LoVo (cell line): ENCODE data around the gene CROCC2.
A peak's percentile ranks its signal among the peaks of the same experiment; 100 is the strongest.
"Not testable (repeated sequence)": the region's sequence is repeated elsewhere in the genome, so short reads cannot be mapped to it uniquely, and the experiment has no call there.

Source experiments
- DNase-seq: peaks from one replicate; pipeline ENCODE4 v3.0.0-alpha.2; 2016; ENCODE audit warnings: low spot score

Gene CROCC2

DNA sequence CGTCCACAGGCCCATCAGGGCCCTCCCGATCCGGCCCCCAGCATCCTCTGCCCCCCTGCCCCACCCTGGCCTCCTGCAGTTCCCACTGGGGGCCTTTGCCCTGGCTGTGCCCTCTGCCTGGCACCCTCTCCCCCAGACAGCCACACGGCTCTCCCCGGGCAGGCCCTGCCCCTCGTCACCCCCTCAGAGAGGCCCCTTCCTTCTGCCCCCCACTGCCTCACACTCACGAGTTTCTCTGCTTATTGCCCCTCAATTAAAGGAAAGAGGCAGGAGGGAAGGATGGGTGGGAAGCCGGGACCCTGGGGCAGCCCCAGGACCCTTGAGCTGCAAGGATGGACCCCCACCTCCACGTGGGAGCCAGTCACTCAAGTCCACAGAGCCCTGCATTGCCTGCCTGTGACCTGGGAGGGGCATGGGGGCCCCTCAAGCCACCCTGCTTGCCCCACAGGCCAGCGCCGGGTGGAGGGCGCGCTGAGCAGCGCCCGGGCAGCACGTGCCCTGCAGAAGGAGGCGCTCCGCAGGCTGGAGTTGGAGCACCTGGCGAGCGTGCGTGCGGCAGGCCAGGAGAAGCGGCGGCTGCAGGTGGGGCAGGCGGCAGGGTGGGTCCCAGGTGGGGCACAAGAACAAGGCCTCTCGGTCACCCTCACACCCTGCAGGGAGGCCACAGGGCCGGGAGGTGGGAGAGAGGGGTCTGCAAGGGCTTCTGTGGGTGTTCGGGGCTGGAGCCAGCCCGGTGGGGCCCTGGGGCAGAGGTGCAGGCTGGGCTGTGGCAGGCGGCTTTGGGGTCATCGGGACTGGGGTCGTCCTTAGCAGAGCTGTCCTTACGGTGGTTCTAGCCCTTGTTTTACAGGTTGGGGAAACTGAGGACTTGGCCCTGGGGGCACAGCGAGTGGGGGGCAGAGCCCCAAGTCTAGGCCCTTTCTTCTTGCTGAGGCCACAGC is 61.8 kb downstream of the CROCC2 start:
- DNase-seq, result no peak

DNA sequence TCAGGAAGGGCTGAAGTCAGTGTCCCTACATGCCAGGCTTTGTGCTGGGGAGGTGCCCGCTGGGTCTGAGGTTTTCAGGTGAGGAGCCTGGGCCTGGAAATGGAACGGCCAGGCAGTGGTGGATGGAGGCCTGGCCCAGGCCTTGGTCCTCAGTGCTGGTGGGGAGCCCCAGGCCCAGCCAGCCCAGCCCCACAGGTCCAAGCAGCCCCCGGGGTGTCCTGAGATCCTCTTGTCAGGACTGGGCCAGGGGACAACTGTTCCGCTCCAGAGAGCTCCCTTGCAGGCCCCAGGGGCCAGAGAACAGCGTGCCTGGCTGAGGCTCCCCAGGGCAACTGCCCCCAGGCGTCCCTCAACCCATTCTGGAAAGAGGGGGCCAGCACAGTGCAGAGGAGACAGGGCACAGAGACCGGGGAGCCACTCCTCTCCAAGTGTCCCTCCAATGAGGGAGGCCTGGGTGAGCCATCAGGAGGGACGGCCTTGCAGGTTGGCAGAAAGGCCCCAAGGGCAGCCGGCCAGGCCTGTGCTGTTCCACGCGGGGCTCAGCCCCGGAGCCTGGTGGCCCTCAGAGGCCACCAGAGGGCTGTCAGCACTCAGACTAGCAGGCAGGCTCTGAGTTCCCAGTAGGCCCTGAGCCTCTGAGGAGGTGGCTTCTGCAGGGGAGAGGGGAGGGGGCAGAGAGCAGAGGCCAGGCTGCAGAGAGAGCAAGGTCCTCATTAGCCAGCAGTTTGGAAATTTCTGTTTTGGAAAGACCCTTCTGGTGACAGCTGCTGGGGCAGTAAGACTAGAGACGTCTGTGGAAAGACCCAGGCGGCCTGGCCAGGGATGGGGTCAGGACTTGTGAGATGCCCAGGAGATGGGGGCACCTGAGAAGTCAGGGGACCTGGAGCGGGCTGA is 62.8 kb downstream of the CROCC2 start:
- DNase-seq, result no peak

DNA sequence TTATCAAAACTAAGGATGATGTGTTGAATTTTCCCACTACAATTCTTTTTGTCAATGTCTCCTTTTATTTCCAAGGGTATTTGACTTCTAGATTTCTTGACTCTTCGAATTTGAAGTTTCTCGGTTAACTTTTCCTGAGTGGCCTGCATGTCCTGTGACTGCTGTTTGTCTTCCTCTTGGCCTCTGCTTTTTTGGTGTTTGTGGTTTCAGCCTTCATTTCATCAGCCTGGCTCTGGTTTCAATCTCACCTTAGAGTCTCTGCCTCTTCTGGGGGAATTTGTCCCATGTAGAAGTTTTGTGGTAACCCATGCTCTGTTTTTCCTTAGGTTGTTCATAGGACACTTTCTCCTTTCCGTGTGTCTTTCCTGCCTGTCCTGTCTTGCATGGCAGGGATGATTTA is 64.0 kb downstream of the CROCC2 start:
- DNase-seq, result no peak

DNA sequence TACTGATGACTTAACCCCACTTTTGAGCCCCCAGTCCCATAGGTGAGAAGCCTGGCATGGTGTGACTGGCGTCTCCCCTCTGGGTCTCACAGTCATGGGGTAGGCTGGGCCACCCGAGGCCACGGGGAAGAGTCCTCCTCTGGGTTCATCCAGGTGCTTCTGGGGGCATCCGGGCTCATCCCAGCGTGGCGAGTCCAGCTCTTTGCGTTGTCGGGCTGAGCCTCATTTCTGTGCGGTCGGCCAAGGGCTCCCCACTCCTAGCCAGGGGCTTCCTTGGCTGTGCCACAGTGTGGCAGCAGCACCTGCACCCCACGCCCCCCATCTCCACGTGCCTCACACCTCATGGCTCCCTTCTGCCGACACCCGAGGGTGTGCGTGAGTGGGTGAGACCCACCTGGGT is 64.7 kb downstream of the CROCC2 start:
- no peak for DNase-seq

DNA sequence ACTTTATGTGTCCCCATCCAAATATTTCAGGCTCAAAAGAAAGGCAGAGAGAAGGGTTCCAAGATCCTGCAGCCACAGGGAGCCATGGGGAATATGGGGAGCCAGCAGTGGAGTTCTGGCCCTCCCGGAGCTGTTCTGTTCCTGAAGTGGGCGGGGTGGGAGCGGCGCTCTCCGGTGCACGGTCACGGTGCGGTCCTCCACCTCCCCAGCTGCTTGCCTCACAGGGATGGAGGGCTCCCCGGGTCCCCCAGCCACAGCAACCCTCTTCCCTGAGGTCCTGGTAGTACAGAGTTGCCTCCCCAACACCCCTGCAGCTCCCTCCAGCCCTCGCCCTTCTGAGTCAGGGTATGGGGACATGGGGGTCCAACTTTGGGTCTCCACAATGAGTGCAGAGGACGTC is 66.1 kb downstream of the CROCC2 start:
- DNase-seq, result no peak

DNA sequence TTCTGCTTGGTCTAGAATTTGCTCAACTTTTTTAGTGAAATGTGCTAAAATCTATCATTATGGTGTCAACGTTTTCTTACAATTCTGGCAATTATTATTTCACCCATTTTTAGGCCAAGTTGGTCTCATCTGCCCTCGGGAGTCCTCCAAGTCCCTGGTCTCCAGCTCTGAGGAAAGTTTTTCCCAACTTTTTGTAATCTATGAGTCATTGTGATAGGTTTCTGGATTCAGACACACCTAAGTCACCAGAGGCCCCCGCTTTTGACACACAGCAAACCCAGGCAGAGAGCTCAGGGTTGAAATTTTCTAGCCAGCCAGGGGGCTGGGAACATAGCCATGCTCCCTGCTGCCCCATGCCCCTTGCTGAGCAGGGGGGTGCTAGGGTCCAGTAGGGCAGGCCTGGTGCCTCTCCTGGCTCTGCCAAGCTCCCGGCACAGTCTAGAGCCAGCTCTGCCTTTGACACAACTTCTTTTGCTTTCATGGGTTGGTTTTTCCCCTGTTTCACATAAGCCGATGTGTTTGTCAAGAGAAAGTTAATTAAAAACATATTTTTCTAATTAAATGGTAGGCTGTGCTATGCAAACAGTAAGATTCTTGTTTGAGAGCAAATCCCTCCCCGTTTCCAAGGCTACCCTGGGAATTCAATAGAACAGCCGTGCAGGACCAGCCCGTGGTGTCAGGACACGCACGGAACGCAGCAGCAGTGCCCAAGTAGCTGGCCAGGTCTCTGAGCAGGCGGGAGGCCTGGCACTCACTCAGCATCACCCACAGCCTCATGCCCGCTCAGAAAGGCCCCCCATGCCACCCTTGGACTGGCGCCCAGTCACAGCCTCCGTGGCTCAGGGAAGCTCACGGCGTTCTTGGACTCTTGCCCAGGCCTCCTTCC is 66.7 kb downstream of the CROCC2 start:
- DNase-seq, result no peak

DNA sequence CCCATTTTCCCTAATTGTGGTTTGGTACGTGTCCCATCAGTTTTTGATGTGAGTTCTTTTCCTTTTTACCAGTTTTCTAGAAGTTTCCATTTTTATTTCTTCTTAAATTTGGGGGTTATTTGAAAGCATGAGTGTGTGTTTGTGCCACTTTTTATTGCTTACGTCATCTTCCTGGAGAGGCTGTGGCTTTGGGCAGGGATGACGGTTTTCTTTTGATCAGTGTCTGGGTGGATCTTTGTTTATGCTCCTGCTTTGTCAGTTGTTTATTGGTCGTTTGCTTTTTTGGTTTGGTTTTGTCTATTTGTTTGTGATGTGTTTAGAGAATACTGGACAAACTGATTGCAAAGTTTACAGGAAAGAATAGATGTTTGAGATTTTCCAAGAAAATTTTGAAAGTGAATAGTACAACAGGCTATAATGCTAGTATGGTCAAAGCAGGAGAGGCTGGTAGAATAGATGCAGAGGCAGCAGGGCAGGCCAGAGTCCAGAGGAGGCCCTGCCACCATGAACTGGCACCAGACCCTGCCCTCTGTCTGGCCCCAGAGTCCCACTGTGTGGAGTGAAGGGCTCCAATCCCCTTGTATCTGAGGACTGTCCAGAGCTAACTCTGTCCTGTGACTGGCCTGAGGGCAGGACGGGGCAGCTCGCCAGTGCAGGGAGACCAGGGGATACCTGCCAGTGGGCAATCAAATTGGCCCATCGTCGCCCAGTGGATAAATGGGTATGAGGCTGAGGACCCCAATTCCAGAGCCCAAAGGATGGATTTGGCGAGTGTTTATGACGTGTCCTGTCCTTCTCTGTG is 68.8 kb downstream of the CROCC2 start:
- no peak for DNase-seq

DNA sequence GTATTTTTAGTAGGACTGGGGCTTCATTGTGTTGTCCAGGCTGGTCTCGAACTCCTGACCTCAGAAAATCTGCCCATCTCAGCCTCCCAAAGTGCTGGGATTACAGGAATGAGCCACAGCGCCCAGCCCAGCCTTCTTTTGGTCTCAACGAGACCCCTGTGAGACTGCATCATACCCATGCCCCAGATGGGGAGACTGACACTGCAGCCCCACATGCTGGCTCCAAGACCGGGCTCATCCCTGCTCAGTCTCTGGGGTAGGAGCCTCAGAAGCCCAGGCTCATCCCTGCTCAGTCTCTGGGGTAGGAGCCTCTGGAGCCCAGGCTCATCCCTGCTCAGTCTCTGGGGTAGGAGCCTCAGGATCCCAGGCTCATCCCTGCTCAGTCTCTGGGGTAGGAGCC is 69.8 kb downstream of the CROCC2 start:
- not testable (repeated sequence) for DNase-seq

DNA sequence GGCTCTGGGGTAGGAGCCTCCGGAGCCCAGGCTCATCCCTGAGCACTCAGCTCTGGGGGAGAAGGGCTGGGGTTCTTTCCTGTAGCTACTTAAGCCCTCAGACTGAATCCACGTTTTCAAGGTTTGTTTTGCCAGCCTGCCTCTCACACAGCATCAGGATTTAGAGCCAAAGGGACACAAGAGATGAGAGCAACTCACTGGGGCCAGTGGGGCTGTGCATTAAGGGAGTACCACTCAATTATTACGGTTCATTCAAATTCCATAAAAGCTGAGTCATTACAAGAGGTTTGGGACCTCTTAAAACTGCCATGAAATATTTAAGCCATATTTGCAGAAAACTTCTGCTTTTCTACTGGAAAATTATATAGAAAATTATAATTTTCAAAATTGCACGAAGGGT is 75.1 kb downstream of the CROCC2 start:
- no peak for DNase-seq

DNA sequence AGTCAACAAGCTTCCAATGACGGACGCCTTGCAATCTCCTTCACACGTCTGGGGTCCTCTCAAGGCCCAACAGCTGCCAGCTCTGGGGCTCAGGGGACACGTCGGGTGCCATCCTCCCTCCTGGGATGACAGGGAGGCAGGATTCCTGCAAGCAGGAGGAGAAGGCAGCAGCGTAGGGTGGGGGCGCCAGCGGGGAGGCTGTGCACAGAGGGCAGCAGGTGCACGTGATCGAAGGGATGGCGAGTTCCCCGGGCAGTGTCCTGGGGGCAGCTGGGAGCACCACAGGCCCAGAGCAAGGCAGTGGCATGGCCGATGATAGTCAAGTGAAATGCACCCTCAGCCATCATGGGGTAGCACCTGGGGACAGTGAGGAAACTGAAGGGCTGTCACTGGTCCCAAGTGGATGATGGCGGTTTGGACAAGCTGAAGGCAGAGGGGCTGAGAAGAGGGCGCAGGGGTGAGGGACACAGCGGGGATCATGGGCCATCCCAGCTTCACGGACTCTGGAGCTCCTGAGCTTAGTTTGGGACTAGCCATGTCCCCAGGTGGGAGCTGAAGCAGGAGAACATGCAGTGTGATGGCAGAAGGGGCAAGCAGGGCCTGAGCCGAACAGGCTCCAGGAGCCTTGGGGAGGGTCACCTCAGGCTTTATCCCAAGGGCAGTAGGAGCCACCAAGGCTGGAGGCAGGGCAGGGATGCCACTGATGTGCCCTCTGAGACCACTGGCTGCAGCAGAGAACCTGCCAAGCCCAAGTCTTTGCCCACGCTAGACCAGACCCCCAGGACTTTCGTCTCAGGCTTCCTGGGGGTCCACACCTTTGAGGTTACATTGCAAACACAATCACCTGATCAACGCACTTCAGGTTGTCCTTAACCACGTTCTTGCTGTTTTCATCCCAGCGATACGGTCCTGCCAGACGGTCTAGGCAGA is 76.0 kb downstream of the CROCC2 start:
- no peak for DNase-seq

DNA sequence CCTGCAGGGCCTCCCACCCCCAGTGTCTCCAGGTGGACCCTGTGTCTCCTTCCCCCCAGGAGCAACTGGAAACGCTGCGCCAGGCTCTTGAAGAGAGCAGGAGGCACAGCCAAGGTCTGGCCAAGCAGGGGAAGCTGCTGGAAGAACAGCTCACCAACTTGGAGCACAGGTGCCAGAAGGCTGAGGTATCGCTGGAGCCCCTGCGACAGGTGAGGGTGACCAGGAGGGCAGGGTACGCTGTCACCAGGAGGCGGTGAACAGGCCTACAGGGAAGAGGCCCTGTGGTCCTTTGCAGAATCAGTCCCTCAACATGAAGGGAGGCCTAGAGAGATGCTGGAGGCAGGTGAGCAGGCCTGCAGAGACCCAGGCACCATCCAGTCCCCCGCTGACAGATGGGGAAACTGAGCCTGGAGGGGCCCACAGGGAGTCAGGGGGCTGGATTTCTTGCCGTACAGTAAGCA is 76.7 kb downstream of the CROCC2 start:
- no peak for DNase-seq

DNA sequence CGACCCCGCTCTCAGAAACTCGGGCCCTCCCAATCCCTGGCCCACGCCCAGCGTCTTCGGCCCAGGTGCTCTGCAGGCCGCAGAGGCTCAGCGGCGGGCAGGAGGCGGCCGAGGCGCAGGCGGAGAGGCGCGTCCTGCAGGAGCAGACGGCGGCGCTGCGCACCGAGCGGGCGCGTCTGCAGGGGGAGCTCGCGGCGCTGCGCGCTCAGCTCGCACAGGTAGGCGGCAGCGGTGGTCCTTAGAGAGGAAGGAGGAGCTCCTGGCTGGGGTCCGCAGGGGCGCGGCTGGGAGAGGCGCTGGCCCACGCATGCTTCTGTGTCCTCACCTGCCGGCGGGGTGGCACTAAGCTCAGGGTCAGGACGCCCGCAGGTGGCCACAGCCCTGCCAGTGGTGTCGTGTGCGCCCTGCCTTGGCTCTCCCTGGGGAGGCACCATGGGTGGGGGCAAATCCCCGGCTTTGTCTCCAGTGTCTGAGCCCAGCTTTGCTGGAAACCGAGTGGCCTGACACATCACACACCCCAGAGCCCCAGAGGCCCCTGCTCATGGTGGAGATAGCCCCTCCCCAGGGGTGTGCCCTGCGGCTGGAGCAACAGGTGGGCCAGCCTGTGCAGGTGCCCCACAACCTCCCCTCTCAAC is 77.3 kb downstream of the CROCC2 start:
- peak; percentile 12 for DNase-seq

DNA sequence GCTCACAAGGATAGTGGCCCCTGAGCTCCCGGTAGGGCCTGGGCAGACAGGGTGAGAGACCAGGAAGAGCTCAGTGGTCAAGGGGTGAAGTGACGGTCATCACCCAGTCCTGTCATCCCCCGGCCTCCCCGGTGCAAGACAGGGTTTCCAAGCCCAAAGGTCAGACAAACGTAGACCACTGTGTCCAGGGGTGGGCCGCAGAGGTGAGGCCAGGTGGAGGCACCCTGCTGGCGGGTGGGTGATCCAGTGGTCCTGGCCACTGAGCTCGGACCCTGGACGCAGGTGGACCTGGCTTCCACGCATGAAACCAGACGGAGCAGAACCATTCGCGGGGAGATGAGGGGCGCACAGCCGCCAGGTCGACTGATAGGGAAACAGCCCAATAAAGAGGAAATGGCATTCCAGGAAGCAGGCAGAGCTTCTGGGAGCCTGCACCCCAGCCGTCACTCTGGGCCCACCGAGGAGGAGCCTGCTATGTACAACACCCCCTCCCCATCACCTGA is 77.9 kb downstream of the CROCC2 start:
- DNase-seq, result no peak

DNA sequence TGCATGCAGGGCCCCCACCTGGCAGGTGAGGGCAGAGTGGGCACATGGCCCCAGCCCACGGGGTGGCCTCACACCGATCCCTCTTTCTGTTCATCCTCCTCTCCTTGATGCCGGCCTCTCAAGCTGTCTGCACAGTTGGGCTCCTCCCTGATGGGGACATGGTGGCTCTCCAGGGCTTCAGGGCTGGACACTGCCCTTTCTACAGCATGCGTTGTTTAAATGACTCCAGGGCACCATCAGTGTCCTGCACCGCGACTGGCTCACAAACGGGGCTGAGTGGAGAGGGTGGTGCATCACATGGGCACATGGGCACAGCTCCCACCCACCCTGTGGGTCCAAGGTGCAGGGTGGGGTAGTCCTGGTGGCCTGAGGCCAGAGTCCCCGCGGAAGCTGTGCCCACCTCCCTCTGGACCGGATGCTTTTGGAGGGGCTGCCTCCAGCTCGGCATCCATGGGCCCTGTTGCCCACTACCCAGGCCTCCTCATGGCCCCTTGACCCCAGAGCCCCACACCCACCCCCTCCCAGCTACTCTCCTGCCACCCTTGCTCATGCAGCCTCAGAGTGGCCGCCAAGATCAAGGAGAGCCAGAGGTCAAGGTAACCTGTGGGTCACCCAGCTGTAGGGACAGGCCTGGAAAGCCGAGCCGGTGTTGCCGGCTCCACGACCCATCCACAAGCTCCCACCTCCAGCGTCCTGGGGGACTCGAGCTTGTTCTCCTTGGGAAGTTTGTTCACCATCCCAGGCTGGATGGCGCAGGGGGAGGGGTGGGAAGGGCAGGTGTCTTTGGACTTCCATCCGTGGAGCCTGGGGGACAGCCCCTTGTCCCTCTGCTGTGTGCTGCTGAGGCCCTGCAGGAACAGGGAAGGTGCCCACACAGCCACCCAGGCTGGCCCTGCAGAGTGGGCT is 80.0 kb downstream of the CROCC2 start:
- no peak for DNase-seq

DNA sequence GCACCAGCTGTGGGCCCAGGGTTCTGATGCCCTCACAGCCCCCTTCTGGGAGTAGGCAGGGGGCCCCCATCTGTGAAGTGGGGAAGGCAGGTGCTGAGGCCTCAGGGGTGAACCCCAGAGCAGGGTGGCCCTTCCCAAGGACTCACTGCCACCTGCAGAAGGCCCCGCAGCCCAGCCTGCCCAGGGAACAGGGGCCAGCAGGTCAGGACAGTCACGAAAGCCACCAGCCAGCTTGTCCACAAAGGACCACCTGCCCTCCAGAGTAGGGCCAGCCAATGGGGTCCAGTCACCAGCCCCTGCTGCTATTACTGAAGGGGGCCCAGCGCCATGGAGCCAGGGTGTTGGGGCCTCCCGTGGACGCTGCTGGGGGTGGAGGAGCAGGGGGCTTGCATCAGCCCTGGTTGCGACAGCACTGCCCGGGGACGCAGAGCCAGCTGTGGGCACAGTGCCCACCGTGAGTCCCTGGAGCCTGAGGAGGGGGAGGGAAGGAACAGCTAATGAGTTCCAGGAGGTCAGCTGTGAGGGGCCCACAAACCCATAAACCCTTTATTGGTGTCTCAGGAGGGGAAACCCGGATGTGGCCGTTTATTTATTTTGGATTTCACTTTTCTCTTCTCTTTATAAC is 80.8 kb downstream of the CROCC2 start:
- DNase-seq, result no peak

DNA sequence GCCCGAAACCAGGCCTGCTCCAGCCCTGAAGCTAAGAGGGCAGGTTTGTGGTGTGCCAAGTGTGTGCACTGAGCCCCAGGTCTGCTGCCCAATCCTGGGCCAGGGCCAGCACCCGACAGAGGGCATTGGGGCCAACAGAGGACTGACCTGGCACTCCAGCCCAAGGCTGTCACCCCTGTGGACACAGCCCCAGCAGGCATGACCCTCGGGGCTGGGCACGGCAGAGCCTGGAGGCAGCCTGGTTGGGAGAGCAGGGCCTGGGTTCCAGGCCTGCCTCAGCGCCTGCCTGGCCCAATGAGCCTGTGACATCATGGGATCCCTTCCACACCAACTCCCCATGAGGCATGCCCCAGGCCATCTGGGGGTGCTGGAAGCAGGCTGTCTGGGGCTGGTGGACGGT is 81.5 kb downstream of the CROCC2 start:
- no peak for DNase-seq

DNA sequence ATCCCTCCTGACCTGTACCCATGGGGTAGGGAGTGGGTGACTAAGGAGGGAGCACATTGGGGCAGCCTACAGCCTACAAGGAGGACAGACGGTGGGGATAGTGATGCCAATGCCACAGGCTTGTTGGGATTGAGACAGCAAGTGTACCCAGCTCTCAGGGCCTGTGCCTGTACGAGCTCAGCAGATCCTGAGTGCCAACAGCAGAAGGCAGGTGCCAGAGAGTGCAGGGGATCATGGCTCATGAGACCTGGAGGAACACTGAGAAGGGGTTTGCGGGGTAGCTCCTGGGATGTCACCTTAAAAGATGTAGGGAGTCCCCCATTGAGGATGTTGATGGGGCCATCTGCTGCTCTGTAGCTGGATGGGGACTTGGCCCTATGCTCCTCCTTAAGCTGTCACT is 82.0 kb downstream of the CROCC2 start:
- no peak for DNase-seq
